Small intestine (tissue), 7 donors: Measurements from ENCODE around the gene SMIM21. TPM values are rescaled to one million over a fixed set of nuclear protein-coding genes. Genes with fewer than 3 reads are reported as not detected.
A peak's percentile ranks its signal among the peaks of the same experiment; 100 is the strongest.

Experiments used
- DNase-seq, 2 donors: peaks; one replicate each; pipeline versions ENCODE4 v3.0.0 to v3.0.0-alpha.2; 2013
- FAIRE-seq: peaks from 2 replicates; lab custom pipeline; 2012; peaks lifted over from hg19 to GRCh38; lab: Jason Lieb, UNC
- H3K27ac ChIP-seq, 3 donors: one replicate each; pipeline ENCODE4 v1.5.1; 2013; ENCODE audit warnings: low read length in 2 of 3, mild to moderate bottlenecking in 2 of 3, control low read depth in 1 of 3, inconsistent platforms in 1 of 3, low read depth in 1 of 3, moderate library complexity in 1 of 3
- H3K27me3 ChIP-seq, 3 donors: one replicate each; pipeline ENCODE4 v1.6.1; 2013; ENCODE audit warnings: low read length in 3 of 3, inconsistent platforms in 1 of 3; ENCODE audit not compliant: control insufficient read depth in 3 of 3, insufficient read depth in 3 of 3
- H3K36me3 ChIP-seq, 3 donors: one replicate each; pipeline ENCODE4 v1.6.1; 2013; ENCODE audit warnings: low read length in 3 of 3, inconsistent platforms in 1 of 3, low read depth in 1 of 3, mild to moderate bottlenecking in 1 of 3, moderate library complexity in 1 of 3; ENCODE audit not compliant: control insufficient read depth in 3 of 3, insufficient read depth in 2 of 3
- H3K4me1 ChIP-seq, 3 donors: one replicate each; pipeline ENCODE4 v1.6.1; 2013; ENCODE audit warnings: low read length in 2 of 3, inconsistent platforms in 1 of 3, low read depth in 1 of 3, mild to moderate bottlenecking in 1 of 3, moderate library complexity in 1 of 3; ENCODE audit not compliant: control insufficient read depth in 3 of 3, insufficient read depth in 2 of 3
- H3K4me3 ChIP-seq, 3 donors: one replicate each; pipeline ENCODE4 v1.5.1; 2013; ENCODE audit warnings: low read length in 3 of 3, control low read depth in 1 of 3, inconsistent platforms in 1 of 3, low read depth in 1 of 3, mild to moderate bottlenecking in 1 of 3, moderate library complexity in 1 of 3
- H3K9me3 ChIP-seq, 2 donors: one replicate each; pipeline ENCODE4 v1.6.1; 2013; ENCODE audit warnings: low read depth in 1 of 2, low read length in 1 of 2; ENCODE audit not compliant: control insufficient read depth in 2 of 2, insufficient read depth in 1 of 2
- WGBS, 3 donors: extraction: QIAGEN DNeasy Blood & Tissue Kit; methylation state at CpG; one replicate each; pipeline ENCODE4 v1.1.7; 2013; 5-methylcytosine and 5-hydroxymethylcytosine counted together
- polyA plus RNA-seq, 4 donors: library from polyadenylated mRNA; stranded (reverse) in 3 of 4; unstranded in 1 of 4; fragments of 200-250 nt in 3 of 4; fragments of 120-200 nt in 1 of 4; gene quantifications; one replicate each; pipeline versions ENCODE4 v1.2.1 to v1.2.3, GENCODE V29; 2013
- donor health status: healthy with polysubstance abuse.
- donor health status: control.
- donor health status: control.
- donor health status: Bipolar disorder and iron deficiency.
- donor health status: healthy.

The SMIM21 gene
- polyA plus RNA-seq, 4 donors, result 0.04 TPM; not detected in 3

GRCh38 chr18:75418293-75419005 is 9.1 kb downstream of the SMIM21 start:
- DNase-seq, result no peak
- Histone ChIP-seq H3K27me3 (peaks cover 0 to 3% (median 2%) of the 10 kb centered on the region in 3 donors), H3K27ac (no peak overlapping the region), H3K9me3 (peaks cover 0 to 5% of the 10 kb centered on the region in 2 donors), H3K36me3 (no peaks in the 10 kb centered on the region), H3K4me1 (no peaks in the 10 kb centered on the region), H3K4me3 (no peak overlapping the region)
- 74 to 79% (median 76%) methylated on average over 10 of the region's 10 CpGs for WGBS, 3 donors
- FAIRE-seq, result no peak

GRCh38 chr18:75410611-75411010 is 16.9 kb downstream of the SMIM21 start:
- no peaks in the 10 kb centered on the region for H3K36me3 ChIP-seq
- no peaks in the 10 kb centered on the region for H3K9me3 ChIP-seq
- H3K4me3 ChIP-seq, result no peak overlapping the region
- FAIRE-seq (no peak), DNase-seq (no peak)
- peaks cover 0 to 6% (median 0%) of the 10 kb centered on the region in 3 donors for H3K4me1 ChIP-seq
- H3K27me3 ChIP-seq, result peaks cover 0 to 3% (median 0%) of the 10 kb centered on the region in 3 donors
- WGBS, 3 donors, result 48 to 62% (median 48%) methylated on average over 4 of the region's 4 CpGs
- H3K27ac ChIP-seq, result no peak overlapping the region

GRCh38 chr18:75409806-75410205 is 17.7 kb downstream of the SMIM21 start:
- Histone ChIP-seq H3K36me3 (no peaks in the 10 kb centered on the region), H3K9me3 (no peaks in the 10 kb centered on the region), H3K4me1 (peaks cover 0 to 6% (median 0%) of the 10 kb centered on the region in 3 donors), H3K27me3 (peaks cover 0 to 3% (median 0%) of the 10 kb centered on the region in 3 donors), H3K4me3 (no peak overlapping the region), H3K27ac (no peak overlapping the region)
- WGBS, 3 donors, result 17 to 63% (median 34%) methylated on average over 9 of the region's 9 CpGs
- peak; percentile 49 to 61 for DNase-seq
- FAIRE-seq, result no peak

DNA sequence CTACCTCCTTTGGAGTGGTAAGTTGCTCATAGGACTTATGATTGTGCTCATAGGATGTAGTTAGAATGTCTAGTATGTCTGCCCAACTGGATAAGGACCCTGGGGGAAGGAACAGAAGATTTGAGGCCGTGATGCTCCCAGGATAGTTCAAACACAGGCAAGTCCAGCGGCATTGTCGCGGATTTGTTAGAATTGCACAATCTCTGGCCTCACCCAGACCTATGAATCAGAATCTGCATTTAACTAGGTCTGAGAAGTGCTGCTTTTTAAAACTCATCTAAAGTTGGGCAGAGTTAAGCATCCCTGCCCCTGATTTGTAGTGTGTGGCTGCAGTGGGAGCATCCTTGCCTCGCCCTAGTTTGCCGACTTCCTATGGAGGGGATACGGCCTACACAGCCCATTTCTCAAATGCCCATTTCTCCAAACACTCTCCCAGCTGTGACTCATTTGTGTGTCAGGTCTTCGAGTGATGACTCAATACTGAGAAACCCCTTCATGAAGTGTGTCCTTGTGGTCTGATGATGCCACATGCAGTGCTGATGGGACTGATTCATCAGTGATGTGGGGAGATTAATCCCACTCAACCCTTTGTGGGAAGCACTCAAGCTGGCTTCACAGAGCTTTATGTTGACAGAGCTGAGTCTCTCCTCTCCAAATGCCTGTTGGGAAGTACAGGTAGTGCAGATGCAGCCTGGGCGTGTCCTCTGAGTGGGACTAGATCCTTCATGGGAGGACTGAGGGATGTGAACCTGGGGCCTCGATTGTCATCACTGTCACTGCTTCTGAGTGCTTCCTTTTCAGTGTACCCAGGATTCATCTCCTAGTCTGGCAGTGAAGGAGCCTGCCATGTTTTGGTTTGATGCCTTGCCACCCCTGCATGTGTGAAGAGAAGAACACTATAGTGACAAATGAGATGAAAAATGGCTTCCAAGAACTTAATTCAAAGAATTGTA is 18.7 kb downstream of the SMIM21 start:
- peak in 1 of 2 donors; percentile 1 for DNase-seq

DNA sequence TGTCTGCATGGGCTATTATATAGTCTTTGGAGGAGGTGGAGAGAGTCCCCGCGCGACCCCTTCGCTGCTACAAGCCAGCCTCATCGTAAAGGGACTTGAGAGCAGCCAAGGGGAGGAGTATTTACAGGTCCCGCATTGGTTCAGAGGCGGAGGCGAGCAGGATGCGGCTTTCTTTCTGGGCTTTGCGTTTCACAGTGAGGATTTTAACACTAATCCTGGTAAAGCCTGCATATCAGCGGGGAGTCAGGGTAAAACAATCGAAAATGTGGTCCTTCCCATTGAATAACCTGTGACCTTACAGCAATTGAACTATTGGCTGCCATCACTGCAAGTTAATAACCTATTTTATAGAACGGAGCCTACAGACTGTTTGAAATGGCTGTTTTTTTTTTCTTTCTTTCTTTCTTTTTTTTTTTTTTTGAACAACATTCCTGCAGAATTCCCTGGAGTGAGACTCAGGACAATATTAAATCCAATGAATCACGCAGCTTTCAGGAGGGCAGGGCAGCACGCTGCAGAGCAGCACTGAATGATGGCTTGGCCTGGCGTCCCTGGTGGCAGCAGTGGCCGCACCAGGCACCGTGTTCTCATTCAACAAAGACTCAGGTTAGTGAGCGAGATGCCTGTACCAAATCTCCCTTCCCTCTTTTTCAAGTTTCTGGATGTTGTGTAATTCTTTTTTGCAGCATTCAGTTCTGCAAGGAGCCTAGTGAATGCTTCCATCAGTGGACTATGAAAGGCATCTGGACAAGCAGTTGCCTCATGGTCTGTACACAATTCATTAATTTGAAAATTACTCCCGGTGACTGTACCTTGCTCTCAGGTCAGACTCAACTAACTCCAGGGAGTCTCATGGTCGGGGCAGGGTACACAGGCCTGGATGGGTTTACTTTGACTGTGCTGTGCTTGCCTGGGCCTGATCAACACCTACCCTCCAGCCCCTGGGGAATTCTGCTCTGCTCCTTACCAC is 19.8 kb downstream of the SMIM21 start:
- no peaks in the 10 kb centered on the region for H3K27me3 ChIP-seq
- no peak overlapping the region for H3K27ac ChIP-seq
- peaks cover 0 to 6% (median 0%) of the 10 kb centered on the region in 3 donors for H3K4me1 ChIP-seq
- H3K9me3 ChIP-seq, result no peaks in the 10 kb centered on the region
- H3K4me3 ChIP-seq, result no peak overlapping the region
- no peaks in the 10 kb centered on the region for H3K36me3 ChIP-seq
- DNase-seq, result peak in 1 of 2 donors; percentile 42
- 75 to 85% (median 83%) methylated on average over 21 of the region's 21 CpGs for WGBS, 3 donors
- FAIRE-seq, result no peak

More for the DNA sequence above, 18.7 kb downstream of the SMIM21 start:
- H3K27ac ChIP-seq, result no peak overlapping the region
- H3K9me3 ChIP-seq, result no peaks in the 10 kb centered on the region
- no peak overlapping the region for H3K4me3 ChIP-seq
- FAIRE-seq, result no peak
- no peaks in the 10 kb centered on the region for H3K27me3 ChIP-seq
- no peaks in the 10 kb centered on the region for H3K36me3 ChIP-seq
- WGBS, 3 donors, result 82 to 89% (median 88%) methylated on average over 10 of the region's 10 CpGs
- H3K4me1 ChIP-seq, result peaks cover 0 to 6% (median 0%) of the 10 kb centered on the region in 3 donors

DNA sequence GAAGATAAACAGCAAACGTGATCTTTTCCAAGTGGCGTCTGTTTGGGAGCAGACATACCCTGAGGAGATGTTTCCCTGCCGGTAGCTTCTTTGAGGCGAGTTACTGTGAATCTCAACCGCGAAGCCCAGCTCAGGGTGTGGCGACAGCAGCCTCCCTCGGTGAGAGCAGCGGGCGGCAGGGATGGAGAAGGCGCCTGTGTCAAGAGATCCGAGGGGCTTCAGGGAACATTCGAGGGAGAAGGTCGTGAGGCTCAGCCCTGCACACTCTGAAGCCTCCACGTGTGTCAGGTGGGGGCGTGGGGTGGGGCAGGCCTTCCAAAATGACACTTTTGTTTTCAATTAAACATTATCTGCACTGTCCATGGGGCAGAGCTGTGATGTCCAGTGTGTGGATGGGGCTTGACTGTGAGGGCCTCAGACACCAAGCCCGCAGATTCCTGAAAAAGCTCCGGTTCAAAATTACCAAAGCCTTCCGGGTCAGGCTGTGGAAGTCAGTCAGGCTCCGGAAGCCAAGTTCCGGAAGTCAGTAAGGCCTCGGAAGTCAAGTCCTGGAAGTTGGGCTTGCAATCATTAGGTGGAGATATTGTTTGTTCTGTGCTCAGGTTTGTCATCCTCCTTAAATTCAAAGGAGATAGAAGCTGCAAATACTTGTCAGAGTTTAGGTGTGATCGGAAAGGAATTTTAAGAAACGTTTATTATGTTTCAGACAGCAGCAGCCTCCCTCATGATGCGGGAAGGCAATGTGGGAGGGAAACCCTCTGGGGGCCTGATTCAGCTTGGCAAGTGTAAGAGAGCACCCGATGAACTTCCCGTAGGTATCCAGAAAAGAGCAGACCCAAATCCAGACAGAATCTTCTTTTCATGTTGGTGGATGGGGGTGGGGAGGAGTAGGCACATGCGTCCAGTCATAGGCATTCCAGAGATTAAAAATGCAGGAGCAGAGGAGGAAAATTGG is 20.7 kb downstream of the SMIM21 start:
- Histone ChIP-seq H3K4me1 (peaks cover 0 to 6% (median 0%) of the 10 kb centered on the region in 3 donors), H3K36me3 (no peaks in the 10 kb centered on the region), H3K9me3 (no peaks in the 10 kb centered on the region), H3K27ac (no peak overlapping the region), H3K27me3 (no peaks in the 10 kb centered on the region), H3K4me3 (no peak overlapping the region)
- DNase-seq, result no peak
- 87 to 90% (median 88%) methylated on average over 28 of the region's 28 CpGs for WGBS, 3 donors
- FAIRE-seq, result no peak

DNA sequence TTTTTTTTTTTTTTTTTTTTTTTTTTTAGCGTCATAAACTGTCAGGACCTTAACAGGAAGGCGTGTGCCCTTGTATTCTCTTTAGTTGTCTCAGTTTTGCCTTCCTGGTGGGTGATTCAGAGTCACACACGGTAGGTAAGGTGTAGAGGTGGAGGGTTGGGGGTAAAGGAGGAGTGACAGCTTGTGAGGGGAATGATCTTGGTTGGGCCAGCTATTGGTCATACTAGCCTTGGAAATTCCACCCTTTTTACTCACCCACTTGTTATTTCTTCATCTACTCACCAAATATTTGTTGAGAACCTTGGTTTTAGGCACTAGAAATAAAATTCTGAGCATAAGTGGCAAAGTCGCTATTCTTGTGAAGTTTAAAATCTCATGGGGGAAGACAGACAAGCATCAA is 22.2 kb downstream of the SMIM21 start:
- Histone ChIP-seq H3K4me3 (no peak overlapping the region), H3K4me1 (peaks cover 0 to 6% (median 0%) of the 10 kb centered on the region in 3 donors), H3K36me3 (no peaks in the 10 kb centered on the region), H3K27ac (no peak overlapping the region), H3K9me3 (no peaks in the 10 kb centered on the region), H3K27me3 (peaks cover 0 to 4% (median 2%) of the 10 kb centered on the region in 3 donors)
- WGBS, 3 donors, result 79 to 92% (median 89%) methylated on average over 4 of the region's 4 CpGs
- DNase-seq, result no peak
- FAIRE-seq, result no peak
